Glutamatergic neuron (in vitro differentiated cells): ENCODE measurements around the gene ATP2C1. TPM values are rescaled to one million over a fixed set of nuclear protein-coding genes. Genes with fewer than 3 reads are reported as not detected.

Experiments
- DNase-seq: peaks from one replicate; pipeline ENCODE4 v3.0.0; 2022
- H3K27ac Mint-ChIP-seq: one replicate; pipeline ENCODE4 v1.8.0; 2020; ENCODE audit warnings: mild to moderate bottlenecking, mixed read lengths, inconsistent platforms; ENCODE audit not compliant: unreplicated experiment
- H3K27me3 Mint-ChIP-seq: one replicate; pipeline ENCODE4 v1.8.0; 2020; ENCODE audit warnings: mild to moderate bottlenecking, moderate library complexity, mixed read lengths, inconsistent platforms; ENCODE audit not compliant: unreplicated experiment
- H3K36me3 Mint-ChIP-seq: one replicate; pipeline ENCODE4 v1.8.0; 2020; ENCODE audit warnings: mild to moderate bottlenecking, mixed read lengths, inconsistent platforms; ENCODE audit not compliant: unreplicated experiment
- H3K4me1 Mint-ChIP-seq: one replicate; pipeline ENCODE4 v1.8.0; 2020; ENCODE audit warnings: mild to moderate bottlenecking, low read depth, mixed read lengths, inconsistent platforms; ENCODE audit not compliant: unreplicated experiment
- H3K4me3 Mint-ChIP-seq: one replicate; pipeline ENCODE4 v1.8.0; 2020; ENCODE audit warnings: mild to moderate bottlenecking, mixed read lengths, inconsistent platforms; ENCODE audit not compliant: unreplicated experiment
- H3K9me3 Mint-ChIP-seq: one replicate; pipeline ENCODE4 v1.8.0; 2020; ENCODE audit warnings: mild to moderate bottlenecking, moderate library complexity, mixed read lengths, inconsistent platforms; ENCODE audit not compliant: unreplicated experiment
- CTCF ChIP-seq: fragments of 200-600 bp; sonication (generic); IDR thresholded peaks from one replicate; pipeline ENCODE4 v1.5.0; 2021; ENCODE audit not compliant: partially characterized antibody, unreplicated experiment
- total RNA-seq: library from RNA; stranded (reverse); fragmentation: NEBNext Ultra II Directional; extraction: Animal tissue kit (Norgen Biotek cat#: 25700); gene quantifications from one replicate; pipeline ENCODE4 v1.2.1, GENCODE V29; 2021; ENCODE audit not compliant: unreplicated experiment

Gene ATP2C1
- total RNA-seq, 1 donor from 2014 or later, result 130 TPM

GRCh38 chr3:131048030-131048429 lies 154.1 kb downstream of the ATP2C1 start:
- peaks cover 18% of the 10 kb centered on the region for H3K36me3 Mint-ChIP-seq
- no peak for TF ChIP-seq CTCF
- H3K4me1 Mint-ChIP-seq, result peaks cover 1% of the 10 kb centered on the region
- no peak for DNase-seq
- H3K4me3 Mint-ChIP-seq, result no peak overlapping the region
- H3K27me3 Mint-ChIP-seq, result no peaks in the 10 kb centered on the region
- H3K9me3 Mint-ChIP-seq, result no peaks in the 10 kb centered on the region
- H3K27ac Mint-ChIP-seq, result no peak overlapping the region

- H3K4me3 Mint-ChIP-seq, result no peak overlapping the region
- H3K4me1 Mint-ChIP-seq, result peaks cover 6% of the 10 kb centered on the region
- peaks cover 2% of the 10 kb centered on the region for H3K27me3 Mint-ChIP-seq
- H3K9me3 Mint-ChIP-seq, result no peaks in the 10 kb centered on the region
- TF ChIP-seq CTCF, result no peak
- no peak overlapping the region for H3K27ac Mint-ChIP-seq
- DNase-seq, result no peak
- H3K36me3 Mint-ChIP-seq, result peaks cover 12% of the 10 kb centered on the region
These were observed 156.1 kb downstream of the ATP2C1 start for GRCh38 chr3:131050001-131050400.

- Mint-ChIP-seq H3K27me3 (peaks cover 2% of the 10 kb centered on the region), H3K4me3 (no peak overlapping the region), H3K36me3 (peaks cover 5% of the 10 kb centered on the region), H3K4me1 (peaks cover 5% of the 10 kb centered on the region), H3K9me3 (no peaks in the 10 kb centered on the region), H3K27ac (no peak overlapping the region)
- peak; percentile 18 for TF ChIP-seq CTCF
- no peak for DNase-seq
These were observed 159.4 kb downstream of the ATP2C1 start for GRCh38 chr3:131053043-131053859.

Other genes with a start within 250 kb of the ATP2C1 start
- gene PIK3R4, start 147.3 kb upstream of the ATP2C1 start, total RNA-seq, result 19.4 TPM
- 5.8 TPM for gene ASTE1, start 132.7 kb downstream of the ATP2C1 start, total RNA-seq
- gene NEK11, start 132.8 kb downstream of the ATP2C1 start, total RNA-seq, result 2.5 TPM